Measurements from ENCODE around the gene PSMG3.
"Not testable (repeated sequence)": the region's sequence is repeated elsewhere in the genome, so short reads cannot be mapped to it uniquely, and the experiment has no call there.

The PSMG3 gene

DNA sequence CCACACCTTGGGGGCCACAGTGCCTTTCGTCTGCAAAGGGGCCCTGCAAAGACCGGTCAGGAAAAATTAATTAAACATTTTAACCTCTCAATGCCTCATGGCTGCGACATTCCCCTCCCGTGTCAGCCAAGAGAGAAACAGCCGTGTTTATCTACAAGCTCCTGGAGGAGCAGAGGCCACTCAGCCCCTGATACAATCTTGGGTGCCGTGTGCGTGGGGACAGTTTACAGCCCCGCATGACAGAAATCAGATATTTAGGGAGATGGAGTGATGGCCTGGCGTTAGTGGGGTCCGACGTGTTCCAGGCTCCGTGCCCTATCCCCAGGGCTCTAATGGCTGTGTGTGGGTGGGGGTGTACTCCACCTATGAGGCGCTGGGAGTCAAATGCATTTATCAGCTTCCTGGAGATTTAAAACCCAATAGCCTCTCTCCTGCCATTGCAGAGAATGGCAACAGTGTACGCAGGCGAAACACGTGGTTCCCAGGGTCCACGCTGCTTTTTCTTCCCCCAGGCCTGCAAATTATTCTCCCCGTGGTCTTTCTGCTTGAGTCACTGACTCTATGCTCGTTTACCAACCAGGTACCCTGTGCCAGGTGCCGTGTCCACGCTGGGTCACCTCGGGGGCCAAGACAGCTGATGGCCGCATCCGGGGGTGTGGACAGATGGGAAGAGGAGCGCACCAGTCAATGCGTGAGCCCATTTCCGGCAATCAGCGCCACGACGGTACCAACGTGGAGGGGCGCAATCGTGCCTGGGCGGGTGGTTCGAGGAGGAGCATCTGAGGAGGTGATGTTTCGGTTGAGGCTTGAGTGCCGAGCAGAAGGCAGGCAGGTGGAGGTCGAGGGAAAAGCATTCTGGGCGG lies 26.6 kb upstream of the PSMG3 start:
- DNase-seq = no peak

DNA sequence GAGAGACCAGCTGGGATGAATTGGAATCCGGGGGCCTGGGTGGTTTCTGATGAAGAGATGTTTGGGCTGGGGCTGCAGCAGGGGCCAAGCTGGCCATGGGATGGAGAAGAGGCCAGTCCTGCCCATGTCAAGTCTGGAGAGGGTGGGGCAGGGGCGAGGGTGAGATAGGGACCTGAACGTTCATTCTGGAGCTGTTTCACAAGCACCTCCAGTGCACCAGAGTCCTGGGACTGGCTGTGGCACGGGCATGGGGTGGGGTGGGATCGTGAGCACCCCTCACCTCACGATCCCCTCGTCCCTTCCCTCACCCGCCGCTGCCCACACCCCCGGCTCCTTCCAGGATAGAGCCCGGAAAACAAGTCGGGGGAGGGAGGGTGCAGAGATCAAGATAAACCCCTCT lies 25.8 kb upstream of the PSMG3 start:
- DNase-seq = no peak

GRCh38 chr7:1595027-1595426 lies 25.2 kb upstream of the PSMG3 start:
- DNase-seq = no peak

- DNase-seq = no peak
These were observed 24.1 kb upstream of the PSMG3 start for GRCh38 chr7:1593904-1594421.

GRCh38 chr7:1593091-1593866 lies 23.4 kb upstream of the PSMG3 start:
- no peak for DNase-seq

DNA sequence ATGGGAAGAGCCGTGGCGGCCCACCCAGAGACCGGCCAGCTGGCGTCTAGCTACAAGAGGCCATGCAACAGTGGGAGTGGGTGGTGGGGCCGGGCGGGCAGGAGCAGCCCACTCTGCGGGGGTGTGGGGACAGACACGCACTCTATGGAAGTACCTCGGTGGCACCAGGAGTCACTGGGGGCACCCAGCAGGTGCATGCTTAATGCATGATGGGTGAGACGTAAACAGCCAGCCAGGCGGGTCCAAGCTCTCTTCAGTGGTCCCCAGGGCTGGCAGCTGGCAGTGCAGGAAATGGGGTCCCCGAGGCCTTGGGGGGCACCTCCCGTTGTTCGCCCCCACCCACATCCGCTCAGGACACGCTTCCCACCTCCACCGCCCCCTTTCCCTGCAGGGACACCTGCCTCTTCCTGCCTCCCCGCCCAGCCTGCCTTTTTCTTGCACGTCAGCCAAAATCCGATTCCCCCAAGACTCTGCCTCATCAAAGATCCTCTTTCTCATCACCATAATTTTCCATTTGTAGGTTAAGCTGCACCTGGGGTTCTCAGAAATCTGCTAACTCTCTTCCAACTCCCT lies 22.6 kb upstream of the PSMG3 start:
- no peak for DNase-seq

DNA sequence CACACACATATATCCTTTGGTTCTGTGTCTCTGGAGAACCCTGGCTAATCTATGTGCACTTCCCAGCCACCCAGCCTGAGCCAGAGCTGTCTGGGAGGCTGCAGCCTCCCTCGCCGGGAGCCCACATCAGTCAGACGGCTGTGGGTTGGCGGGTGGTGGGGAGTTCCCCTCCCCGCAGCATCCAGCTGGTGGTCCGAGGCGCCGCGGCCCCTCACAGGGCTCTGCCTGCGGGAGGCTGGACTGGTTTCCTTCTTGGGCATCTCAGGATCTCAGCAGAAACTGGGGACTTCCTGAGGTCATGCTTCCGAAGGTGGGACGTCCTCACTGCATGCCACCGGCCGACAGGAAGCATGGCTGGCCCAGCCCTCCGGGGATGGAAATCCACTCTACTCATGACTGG lies 22.0 kb upstream of the PSMG3 start:
- no peak for DNase-seq

DNA sequence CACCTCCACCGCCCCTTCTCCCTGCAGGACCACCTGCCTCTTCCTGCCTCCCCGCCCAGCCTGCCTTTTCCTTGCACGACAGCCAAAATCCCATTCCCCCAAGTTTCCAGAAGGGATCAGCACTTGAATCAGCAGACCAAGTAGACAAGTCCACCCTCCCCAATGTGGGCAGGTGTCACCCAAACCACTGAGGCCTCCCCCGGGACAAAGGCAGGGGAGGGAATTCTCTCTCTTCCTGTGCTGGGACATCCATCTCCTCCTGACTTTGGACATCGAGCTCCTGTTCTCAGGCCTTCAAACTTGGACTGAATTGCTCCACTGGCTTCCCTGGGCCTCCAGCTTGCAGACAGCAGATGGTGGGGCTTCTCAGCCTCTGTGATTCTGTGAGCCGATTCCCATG lies 21.6 kb upstream of the PSMG3 start:
- no peak for DNase-seq

GRCh38 chr7:1590887-1591286 lies 21.1 kb upstream of the PSMG3 start:
- DNase-seq = no peak

- DNase-seq = no peak
These were observed 20.6 kb upstream of the PSMG3 start for GRCh38 chr7:1590476-1590875.

- no peak for DNase-seq
These were observed 19.1 kb upstream of the PSMG3 start for GRCh38 chr7:1588978-1589377.

DNA sequence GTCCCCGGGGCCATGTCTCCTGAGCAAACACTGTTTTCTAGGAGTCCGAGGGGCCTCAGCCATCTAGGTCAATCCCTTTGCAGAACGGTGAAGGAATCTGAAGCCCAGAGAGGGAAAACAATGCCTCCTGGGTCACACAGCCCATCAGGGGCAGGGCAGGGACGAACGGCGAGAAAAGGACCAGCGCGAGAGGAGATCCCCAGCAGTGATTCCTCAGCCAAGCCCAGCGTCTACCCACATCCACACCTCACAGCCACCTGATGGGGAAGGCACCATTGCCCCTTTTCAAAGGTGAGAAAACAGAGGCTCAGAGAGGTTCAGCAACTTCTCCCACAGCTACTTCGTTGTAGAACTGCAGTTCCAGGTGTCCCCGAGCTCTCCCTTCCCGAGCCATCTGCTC lies 17.9 kb upstream of the PSMG3 start:
- DNase-seq = no peak

DNA sequence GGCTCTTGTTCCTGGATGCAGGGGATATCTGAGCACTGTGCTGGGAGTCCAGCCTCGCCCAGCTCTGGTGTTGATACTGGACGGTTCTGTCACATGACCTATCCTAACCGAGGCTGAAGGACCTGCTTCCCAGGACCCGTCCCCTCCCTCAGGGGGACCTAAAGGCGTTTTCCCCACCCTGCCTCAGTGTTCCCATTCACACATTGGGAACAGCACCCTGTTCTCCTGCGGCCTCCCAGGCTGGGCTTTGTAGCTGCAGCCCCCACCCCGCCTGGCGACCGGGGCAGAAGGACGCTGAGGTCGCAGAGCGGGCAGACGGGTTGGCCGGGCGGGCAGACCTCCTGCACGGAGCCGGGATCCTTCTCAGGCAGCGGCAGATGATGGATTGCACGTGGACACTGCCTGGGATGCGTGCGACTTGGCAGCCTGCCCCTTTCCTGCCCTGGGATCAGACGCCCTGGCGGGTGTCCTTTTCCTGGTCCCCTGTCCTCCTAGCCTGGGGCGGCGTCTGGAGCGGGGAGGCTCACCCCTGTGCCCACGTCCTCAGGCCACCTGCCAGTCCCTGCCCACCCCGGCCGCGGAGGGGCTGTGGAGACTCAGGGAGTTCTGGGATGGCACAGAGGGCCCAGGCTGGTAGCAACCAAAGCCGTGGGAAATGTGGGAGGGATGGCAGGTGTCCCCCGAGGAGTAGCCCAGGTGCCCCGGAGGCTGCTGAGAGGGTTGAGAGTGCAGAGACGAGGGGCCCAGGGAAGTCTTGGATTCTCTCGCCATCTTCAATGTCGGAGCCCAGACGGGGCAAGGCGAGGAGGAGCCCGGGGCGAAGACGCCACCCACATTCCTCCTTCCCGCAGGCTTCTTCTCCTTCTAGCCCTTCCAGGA lies 17.2 kb upstream of the PSMG3 start:
- no peak for DNase-seq

DNA sequence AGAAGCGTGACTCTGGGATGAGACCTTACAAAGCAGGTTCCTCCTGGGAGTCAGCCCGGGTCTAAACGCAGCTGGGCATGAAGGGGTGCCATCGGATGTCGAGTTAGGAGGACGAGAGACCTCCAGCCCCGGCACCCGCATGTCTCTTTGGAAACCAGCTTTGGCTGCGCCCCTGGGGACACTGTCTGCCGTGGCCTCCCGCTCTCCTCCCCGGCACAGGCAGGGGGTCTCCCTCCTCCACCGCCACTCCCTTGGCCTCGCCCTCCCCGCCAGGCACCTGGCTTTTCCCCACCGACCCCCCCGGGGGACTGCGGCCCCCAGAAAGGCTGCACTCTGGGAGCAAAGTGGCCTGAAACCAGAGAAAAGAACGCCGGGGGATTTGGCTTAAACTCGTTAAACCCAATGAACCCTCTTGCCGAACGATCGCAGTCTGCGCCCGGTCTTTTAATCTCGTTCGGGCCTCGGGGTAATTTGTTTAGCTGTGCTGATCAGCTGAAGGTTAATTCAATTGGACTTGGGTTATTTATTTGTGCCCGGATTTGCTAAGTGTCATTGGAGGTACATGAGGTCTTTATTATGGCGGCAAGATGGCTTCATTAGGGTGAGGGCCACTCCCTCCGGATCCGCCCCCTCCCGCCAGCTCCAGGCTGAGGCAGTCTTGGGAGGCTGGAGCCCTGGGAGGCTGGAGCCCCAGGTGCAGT lies 16.4 kb upstream of the PSMG3 start:
- no peak for DNase-seq

DNA sequence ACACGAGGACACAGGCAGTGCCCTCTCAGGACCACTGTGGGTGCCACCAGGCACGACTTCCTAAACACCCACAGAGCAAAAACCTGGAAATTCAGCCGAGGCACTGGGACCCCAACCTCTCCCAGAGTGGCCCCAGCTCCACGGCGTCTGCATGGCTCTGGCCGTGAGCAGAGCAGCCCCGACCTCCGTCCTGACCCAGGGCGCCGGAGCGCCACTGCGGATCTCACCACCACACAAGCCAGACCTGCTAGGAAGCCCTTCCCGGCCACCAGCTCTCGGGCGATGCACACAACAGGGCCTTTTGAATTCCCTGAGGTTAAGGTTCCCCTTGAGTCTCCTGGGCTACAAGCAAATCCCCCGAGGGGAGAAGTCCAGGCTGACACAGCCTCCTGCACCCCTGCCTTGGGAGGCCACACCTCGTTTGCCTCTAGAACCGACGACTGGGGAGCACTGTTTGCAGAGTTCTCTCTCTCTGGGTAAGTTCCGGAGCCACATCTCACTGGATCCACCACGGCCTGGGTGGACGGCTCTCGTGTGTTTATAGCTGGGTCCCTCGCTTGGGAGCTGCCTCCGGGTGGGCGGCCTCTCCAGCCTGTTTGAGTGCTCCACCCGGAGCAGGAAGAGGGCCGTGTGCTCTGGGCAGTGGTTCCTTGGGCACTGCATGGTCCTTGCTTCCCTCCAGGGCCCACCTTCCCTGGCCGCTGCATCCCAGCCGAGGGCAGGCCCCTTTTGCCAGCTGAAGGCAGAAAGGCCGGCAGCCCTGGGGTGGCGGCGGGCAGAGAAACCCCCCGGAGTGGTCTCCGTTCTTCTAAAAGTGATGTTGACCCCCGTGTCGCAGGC lies 15.5 kb upstream of the PSMG3 start:
- no peak for DNase-seq

- DNase-seq = no peak
These were observed 14.9 kb upstream of the PSMG3 start for GRCh38 chr7:1584700-1585099.

- DNase-seq = not testable (repeated sequence)
These were observed 13.6 kb upstream of the PSMG3 start for GRCh38 chr7:1583241-1583930.

- DNase-seq = no peak
These were observed 10.7 kb upstream of the PSMG3 start for GRCh38 chr7:1580422-1581030.

DNA sequence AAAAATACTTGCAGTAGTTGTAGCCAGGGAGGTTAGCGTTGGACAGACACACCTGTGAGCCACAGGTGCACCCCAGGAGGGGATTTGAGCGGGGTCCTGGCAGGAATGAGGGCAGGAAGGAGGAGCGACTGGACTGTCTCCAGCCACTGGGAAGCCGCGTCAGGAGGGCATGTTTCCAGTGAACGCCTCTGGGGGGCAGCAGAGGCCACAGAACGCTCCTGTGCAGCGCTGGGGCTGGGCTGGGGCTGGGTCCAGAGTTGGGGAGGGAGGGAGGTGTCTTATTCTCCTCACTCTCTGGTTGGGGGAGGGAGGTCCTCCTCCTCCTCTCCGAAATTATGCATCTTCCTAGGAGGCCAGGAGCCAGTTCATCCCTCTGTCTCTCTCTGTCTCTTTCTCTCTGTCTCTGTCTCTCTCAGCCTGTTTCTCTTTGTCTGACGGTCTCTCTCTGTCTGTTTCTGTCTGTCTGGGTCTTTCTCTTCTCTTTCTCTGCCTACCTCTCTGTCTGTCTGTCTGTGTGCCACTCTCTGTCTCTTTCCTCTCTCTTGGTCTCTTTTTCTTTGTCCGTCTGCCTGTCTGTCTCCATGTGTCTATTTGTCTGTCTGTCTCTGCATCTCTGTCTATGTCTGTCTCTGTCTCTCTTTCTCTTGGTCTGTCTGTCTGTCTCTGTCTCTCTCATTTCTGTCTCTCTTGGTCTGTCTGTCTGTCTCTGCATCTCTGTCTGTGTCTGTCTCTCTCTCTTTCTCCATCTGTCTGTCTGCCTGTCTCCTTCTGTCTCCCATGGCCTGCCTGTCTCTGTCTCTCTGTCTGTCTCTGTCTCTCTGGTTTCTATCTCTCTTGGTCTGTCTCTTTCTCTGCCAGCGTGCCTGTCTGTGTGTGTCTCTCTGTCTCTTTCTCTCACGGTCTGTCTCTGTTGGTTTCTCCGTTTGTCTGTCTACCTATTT lies 9.9 kb upstream of the PSMG3 start:
- DNase-seq = peak; percentile 56
